ENCODE measurements around the gene VPS16.

DNA sequence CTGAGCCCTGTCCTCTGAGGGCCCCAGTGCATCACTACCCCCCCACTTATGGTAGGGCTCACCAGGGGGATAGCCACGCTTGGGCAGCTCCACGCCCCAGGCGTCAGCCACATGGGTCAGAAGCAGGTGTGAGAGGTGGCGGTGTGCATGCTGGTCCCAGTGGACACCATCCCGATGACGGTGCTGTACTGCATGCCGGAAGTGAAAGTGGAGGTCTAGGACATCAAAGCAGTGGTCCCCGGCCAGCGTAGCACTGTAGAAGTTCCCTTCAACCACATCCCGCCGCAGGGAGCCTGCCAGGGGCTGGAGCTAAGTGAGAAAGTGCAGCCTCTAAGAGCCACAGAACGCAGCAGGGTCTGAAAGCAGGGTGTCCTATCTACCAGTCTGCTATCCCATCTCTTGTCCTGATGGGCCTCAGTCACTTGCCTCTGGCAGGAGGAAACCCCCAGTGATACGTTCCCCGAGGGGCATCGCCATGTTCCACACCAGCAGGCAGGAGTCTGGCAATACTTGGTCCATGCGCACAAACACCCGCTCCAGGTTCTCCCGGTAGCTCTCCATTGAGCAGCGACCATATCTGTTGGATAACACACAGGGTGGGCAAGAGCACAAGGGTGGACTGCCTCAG lies 2.3 kb upstream of the VPS16 start:
- no peak for TF ChIP-seq POLR2A (IDR thresholded peaks at IDR 0.05)
- TF ChIP-seq, protein P1, sequence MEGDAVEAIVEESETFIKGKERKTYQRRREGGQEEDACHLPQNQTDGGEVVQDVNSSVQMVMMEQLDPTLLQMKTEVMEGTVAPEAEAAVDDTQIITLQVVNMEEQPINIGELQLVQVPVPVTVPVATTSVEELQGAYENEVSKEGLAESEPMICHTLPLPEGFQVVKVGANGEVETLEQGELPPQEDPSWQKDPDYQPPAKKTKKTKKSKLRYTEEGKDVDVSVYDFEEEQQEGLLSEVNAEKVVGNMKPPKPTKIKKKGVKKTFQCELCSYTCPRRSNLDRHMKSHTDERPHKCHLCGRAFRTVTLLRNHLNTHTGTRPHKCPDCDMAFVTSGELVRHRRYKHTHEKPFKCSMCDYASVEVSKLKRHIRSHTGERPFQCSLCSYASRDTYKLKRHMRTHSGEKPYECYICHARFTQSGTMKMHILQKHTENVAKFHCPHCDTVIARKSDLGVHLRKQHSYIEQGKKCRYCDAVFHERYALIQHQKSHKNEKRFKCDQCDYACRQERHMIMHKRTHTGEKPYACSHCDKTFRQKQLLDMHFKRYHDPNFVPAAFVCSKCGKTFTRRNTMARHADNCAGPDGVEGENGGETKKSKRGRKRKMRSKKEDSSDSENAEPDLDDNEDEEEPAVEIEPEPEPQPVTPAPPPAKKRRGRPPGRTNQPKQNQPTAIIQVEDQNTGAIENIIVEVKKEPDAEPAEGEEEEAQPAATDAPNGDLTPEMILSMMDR (IDR thresholded peaks at IDR 0.05), result no peak
